Left lobe of liver (tissue), 2 donors: ENCODE data around the gene ARTN. TPM values are rescaled to one million over a fixed set of nuclear protein-coding genes. Genes with fewer than 3 reads are reported as not detected.

Experiments
- ATAC-seq: fragments of 200-7000 bp; cut with Tn5 transposase; one replicate; pipeline ENCODE4 v1.9.1; 2020; ENCODE audit warnings: mild to moderate bottlenecking, moderate library complexity
- DNase-seq: peaks from one replicate; pipeline ENCODE4 v3.0.0-alpha.2; 2020; ENCODE audit warnings: low spot score
- total RNA-seq: library from RNA; stranded (reverse); gene quantifications from one replicate; pipeline ENCODE4 v1.2.1, GENCODE V29; 2021
- donor health status: DM: no; HTN: no; CAD: no; lungs with moderate emphysema.
- donor health status: DM: no; HTN: yes; CAD: no.

The ARTN gene
- total RNA-seq, 1 donor from 2014 or later: 0.58 TPM

DNA sequence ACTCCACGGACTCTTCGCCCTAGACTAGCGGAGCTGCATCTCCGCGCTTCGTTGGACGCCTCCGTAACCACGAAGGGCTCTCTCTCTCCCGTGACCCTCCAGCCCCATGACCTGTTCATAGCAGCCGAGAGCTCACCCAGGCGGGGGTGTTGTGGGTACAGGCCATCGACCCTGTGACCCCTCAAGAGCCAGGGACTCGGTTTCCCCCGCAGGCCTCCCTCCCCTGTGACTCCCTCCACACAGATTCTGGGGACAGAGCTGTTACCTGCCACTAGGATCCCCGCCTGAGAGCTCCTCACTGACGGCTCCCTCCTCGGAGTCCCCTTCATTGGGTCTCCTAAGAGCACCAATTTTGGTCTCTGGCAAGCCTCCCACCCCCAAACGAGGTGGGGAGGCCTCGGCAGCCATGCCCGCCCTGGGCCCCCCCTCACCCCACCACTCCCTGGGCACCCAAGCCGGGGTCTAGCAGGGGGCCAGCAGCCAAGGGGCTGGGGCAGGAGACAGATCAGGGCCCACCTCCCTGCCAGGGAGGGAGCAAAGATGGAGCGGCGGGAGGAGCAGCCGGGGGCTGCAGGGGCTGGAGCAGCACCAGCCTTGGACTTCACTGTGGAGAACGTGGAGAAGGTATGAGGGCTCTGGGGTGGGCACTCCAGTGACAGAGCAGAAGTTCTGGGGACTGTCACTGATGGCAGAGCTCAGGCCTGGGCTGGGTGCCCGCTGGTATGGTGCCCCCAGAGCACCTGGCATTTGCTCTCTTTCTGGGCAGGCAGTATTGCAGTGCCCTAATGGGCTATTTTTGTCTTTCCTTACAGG lies 13.7 kb downstream of the ARTN start:
- ATAC-seq: no peak
- peak; percentile 55 for DNase-seq

DNA sequence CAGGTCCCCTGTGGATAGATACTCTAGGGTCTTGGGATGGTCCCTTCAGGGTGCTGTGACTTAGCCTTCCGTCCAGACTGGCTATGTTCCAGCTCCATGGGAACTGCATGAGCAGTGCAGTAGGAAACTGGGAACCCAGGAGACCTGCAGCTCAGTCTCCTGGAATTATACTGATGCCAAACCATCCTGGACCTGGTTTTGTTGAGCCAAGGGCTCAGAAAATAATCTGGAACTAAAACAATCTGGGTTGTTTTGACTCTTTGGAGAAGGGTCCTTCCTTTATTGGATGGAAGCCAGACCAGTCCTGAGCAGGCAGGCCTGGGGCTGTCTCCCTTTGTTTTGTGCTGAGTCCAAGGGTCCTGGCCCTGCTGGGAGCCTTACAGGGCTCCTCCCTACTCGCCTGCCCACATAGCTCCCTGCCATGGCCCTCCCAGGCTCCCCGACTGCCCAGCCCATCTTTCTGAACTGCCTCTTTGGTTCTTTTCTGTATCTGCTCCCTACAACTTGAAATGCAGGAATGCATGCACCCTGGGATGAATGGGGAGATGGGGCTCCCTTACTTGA lies 14.4 kb downstream of the ARTN start:
- DNase-seq (no peak), ATAC-seq (no peak)

DNA sequence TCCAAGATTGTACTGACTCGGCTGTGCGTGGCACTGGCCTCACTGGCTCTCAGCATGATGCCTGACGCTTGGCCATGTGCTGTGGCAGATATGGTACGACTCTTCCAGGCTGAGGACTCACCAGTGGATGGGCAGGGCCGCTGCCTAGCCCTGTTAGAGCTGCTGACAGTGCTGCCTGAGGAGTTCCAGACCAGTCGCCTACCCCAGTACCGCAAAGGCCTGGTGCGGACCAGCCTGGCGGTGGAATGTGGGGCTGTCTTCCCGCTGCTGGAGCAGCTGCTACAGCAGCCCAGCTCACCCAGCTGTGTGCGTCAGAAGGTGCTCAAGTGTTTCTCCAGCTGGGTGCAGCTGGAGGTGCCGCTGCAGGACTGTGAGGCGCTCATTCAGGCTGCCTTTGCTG lies 16.1 kb downstream of the ARTN start:
- DNase-seq (no peak), ATAC-seq (no peak)

DNA sequence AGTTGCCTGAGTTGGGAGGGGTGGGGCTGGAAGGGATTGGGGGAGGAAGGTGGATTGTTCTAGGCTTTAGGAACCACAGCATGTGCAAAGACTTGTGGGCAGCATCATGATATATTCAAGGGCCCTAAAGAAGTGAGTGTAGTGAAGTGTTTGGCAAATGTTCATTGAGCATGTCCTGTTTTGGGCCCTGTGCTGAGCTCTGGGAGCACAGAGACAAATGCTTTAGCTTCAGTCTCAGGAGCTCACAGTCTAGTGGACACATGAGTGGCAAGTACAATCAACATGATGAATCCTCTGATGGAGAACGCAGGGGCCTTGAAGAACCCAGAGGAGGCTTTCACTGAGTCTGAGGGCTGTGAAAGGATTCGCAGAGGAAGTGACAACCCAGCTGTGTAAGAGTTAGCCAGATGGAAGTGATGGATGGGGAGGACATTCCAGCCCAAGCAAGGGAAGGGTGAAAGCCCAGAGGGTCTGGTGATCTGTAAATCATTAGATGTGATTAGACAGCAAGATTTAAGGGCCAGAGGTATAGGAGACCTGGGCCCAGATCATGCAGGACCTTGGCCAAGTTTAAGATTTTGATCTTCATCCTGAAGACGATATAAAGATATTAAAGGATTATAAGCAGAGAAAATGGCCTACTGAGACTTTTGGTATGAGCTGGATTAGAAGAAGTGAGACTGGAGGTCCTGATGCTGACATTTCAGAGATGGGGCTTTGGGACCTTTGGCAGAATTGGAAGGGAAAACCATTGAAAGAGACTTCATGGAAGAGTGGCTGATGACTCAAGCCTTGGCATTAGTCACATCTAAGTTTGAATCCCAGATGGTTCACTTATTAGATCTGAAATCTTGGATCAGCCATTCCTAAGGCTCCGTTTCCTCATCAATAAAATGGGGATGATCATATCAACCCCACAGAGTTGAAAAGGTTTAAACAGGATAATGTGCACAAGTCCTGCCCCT lies 17.7 kb downstream of the ARTN start:
- ATAC-seq (no peak), DNase-seq (no peak)

- ATAC-seq (no peak), DNase-seq (no peak)
Observed at GRCh38 chr1:43952731-43953346, 19.2 kb downstream of the ARTN start.

DNA sequence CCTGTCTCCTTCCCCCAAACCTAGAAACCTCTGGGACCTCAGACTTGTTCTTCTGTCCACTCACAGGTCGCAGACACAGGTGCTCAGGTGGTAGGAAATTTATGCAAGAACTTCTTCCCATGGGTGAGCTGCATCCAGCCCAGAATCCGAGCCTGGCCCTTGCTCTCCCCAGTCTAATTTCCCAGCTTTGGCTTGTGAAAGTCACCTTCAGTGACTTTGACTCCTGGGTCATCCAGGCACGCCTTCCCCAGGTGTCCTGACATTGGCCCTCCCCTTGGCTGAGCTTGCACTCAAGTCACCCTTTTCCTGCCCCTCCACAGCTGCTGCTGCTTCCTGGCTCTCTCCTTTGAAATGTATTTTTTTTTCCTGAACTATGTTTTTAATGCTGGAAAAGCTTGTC lies 19.8 kb downstream of the ARTN start:
- ATAC-seq (no peak), DNase-seq (no peak)

- DNase-seq: no peak
- ATAC-seq: no peak
Observed at GRCh38 chr1:43954036-43954435, 20.4 kb downstream of the ARTN start.

- no peak for ATAC-seq
- DNase-seq: no peak
Observed at GRCh38 chr1:43956234-43956633, 22.6 kb downstream of the ARTN start.

DNA sequence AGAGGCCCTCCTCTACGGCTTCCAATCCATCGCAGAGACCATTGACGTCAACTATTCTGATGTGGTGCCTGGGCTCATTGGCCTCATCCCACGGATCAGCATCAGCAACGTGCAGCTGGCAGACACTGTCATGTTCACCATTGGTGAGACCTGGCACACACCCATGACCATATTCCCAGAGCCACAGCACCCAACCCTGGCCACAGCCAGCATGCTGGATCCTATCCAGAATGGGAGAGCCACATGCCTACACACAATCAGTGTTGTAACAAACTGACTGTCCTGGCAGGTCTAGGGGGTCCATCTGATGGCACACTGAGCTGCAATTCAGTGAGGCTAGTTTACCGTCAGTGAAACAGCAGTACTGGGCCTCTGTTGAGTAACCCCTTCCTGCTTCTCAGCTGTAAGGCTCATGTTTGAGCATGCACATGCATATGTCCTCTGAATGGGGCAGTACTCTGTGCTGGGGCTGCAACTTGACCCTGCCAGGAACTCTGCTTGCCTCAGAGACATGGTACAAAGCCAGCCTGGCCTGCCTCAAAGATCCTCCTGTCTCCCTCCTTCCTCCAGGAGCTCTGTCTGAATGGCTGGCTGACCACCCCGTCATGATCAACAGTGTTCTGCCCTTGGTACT lies 23.9 kb downstream of the ARTN start:
- DNase-seq (no peak), ATAC-seq (no peak)

DNA sequence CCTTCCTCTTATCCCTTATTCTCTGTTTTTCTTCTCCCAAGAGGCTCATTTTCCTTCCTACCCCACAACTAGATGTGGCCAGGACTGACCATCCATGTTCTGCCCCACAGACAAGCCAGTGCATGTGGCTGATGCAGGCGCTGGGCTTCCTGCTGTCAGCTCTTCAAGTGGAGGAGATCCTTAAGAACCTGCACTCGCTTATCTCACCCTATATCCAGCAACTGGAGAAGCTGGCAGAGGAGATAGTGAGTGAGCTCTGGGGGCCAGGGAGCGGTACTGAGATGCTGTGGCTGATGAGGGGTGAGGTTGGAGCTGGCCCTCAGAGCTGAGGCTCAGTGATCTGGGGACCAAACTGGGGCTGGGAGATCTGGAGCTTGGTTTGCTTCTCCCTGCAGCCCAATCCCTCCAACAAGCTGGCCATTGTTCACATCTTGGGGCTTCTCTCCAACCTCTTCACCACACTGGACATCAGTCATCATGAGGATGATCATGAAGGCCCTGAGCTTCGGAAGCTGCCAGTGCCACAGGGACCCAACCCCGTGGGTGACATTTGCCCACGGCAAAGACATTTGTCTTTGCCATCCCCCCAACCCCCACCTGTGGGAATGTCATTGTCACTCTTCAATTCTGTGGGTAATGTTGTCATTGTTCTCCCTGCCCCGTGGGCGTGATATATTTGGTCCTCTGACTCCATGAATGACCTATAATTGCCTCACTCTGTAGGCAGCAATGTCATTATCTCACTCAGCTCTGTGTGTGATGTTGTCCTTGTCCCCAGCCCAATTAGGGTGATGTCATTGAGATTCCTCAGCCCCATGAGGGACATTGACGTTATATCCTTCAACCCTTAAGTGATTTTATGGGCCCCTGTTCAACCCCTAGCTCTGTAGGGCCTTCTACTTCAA lies 25.0 kb downstream of the ARTN start:
- DNase-seq (no peak), ATAC-seq (no peak)

DNA sequence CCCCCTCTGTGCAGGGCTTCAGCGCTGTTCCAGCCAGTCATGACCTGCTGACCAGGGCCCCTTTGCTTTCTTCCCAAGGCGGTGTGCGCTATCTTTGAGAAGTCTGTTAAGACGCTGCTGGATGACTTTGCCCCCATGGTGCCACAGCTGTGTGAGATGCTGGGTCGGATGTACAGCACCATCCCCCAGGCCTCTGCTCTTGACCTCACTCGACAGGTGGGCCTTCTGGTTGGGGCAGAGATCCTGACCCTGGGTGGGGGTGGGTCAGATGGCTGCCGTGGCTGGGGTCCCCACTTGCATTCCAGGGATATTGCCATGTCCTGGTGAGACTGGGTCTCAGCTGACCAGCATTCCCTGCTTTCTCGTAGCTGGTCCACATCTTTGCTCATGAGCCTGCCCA lies 27.2 kb downstream of the ARTN start:
- DNase-seq (no peak), ATAC-seq (no peak)

DNA sequence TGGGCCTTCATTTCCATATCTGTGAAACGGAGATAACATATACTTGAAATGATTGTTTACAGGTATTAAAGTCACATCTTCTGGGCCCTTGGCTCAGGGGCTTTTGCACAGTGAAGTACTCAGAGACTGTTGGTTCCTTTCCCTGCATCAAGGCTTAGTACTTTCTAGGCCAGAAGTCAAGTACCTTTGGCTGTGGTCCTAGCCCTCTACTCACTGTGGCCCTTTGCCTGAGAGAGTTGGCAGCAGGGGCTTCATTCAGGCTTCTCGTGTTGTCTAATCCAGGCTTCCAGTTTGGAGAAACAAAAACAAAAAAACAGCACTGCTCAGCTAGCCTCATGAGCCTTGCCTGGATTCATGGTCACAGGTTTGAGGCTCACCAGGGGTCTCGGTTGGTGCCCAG lies 28.1 kb downstream of the ARTN start:
- DNase-seq (no peak), ATAC-seq (no peak)

DNA sequence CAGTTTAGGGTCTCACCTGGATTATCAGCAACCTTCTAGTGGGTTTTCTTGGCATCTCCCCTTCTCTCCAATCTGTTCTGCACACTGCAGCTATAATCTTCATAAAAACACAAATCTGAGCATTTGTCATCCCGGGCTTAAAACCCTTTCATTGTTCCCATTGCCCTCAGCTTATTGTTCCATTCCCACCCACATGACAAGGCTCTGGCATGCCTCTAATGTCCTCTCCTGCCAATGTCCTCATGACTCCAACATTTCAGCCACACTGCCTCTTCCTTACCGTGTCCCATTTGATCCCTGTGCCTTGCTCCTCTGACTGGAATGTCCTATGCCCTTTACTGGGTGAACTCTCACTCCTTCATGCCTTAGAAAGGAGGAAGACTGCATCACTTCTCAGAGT lies 28.7 kb downstream of the ARTN start:
- ATAC-seq (no peak), DNase-seq (no peak)

DNA sequence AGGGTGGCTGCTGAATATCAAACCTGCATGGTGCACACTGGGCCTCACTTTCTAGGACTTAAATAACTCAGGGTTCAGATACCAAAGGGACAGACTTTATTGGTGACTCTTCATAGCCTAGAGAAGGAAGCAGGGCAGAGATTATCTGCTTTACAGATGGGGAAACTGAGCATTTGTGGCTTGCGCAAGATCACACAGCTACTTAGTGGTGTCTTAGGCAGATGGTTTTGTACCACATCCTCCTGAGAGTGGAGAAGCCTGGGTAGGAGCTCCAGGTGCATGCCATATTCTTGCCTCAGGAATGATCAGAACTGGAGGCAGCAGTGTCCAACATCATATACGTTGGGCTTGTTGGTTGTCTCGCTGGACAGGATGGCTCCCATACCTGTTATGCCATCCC lies 29.4 kb downstream of the ARTN start:
- no peak for DNase-seq
- no peak for ATAC-seq

DNA sequence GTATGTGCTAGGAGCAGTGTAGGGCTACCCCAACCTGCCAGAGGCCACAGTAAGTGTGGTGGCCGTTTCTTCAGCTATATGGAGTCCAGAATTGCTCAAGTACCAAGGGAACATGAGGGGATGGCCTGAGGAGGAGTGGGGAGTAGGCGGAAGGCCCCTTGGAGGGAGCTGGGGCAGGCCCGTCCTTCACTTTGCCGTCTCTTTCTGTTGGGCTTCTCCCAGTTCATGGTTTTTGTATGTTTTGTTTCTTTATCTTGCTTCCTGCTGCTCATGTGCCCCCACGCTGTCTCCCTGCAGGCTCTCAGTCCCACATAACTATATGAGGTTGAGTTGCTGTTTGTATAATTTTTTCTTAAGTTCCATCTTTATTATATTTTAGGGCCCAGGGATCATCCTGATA lies 30.3 kb downstream of the ARTN start:
- ATAC-seq (no peak), DNase-seq (no peak)

GRCh38 chr1:43965316-43965715 lies 31.7 kb downstream of the ARTN start:
- ATAC-seq (no peak), DNase-seq (no peak)

- DNase-seq: no peak
- peak; percentile 11 for ATAC-seq
Observed at GRCh38 chr1:43968348-43968948, 34.8 kb downstream of the ARTN start.

DNA sequence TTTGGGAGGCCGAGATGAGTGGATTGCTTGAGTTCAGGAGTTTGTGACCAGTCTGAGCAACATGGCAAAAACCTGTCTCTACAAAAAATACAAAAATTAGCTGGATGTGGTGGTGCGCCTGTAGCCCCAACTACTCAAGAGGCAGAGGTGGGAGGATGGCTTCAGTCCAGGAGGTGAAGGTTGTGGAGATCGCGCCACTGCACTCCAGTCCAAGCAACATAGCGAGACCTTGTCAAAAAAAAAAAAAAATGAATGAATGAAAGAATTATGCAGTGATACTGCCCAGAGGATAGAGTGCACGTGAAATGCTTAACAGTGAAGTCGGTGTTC lies 35.8 kb downstream of the ARTN start:
- no peak for DNase-seq
- no peak for ATAC-seq

GRCh38 chr1:43969746-43970466 lies 36.3 kb downstream of the ARTN start, which contains the start of gene DPH2:
Gene DPH2 (plus strand): TSS chr1:43970010. CDS start chr1:43970176, 166 bp downstream.
- ATAC-seq (peak; percentile 87), DNase-seq (peak; percentile 96)
